Measurements from ENCODE around the gene BCL7B. TPM values are rescaled to one million over a fixed set of nuclear protein-coding genes. Genes with fewer than 3 reads are reported as not detected.

The BCL7B gene
- total and polyA plus RNA-seq, 2 experiments from 2014 or later, result 17.0 to 18.2 TPM

- TF ChIP-seq, protein P1, sequence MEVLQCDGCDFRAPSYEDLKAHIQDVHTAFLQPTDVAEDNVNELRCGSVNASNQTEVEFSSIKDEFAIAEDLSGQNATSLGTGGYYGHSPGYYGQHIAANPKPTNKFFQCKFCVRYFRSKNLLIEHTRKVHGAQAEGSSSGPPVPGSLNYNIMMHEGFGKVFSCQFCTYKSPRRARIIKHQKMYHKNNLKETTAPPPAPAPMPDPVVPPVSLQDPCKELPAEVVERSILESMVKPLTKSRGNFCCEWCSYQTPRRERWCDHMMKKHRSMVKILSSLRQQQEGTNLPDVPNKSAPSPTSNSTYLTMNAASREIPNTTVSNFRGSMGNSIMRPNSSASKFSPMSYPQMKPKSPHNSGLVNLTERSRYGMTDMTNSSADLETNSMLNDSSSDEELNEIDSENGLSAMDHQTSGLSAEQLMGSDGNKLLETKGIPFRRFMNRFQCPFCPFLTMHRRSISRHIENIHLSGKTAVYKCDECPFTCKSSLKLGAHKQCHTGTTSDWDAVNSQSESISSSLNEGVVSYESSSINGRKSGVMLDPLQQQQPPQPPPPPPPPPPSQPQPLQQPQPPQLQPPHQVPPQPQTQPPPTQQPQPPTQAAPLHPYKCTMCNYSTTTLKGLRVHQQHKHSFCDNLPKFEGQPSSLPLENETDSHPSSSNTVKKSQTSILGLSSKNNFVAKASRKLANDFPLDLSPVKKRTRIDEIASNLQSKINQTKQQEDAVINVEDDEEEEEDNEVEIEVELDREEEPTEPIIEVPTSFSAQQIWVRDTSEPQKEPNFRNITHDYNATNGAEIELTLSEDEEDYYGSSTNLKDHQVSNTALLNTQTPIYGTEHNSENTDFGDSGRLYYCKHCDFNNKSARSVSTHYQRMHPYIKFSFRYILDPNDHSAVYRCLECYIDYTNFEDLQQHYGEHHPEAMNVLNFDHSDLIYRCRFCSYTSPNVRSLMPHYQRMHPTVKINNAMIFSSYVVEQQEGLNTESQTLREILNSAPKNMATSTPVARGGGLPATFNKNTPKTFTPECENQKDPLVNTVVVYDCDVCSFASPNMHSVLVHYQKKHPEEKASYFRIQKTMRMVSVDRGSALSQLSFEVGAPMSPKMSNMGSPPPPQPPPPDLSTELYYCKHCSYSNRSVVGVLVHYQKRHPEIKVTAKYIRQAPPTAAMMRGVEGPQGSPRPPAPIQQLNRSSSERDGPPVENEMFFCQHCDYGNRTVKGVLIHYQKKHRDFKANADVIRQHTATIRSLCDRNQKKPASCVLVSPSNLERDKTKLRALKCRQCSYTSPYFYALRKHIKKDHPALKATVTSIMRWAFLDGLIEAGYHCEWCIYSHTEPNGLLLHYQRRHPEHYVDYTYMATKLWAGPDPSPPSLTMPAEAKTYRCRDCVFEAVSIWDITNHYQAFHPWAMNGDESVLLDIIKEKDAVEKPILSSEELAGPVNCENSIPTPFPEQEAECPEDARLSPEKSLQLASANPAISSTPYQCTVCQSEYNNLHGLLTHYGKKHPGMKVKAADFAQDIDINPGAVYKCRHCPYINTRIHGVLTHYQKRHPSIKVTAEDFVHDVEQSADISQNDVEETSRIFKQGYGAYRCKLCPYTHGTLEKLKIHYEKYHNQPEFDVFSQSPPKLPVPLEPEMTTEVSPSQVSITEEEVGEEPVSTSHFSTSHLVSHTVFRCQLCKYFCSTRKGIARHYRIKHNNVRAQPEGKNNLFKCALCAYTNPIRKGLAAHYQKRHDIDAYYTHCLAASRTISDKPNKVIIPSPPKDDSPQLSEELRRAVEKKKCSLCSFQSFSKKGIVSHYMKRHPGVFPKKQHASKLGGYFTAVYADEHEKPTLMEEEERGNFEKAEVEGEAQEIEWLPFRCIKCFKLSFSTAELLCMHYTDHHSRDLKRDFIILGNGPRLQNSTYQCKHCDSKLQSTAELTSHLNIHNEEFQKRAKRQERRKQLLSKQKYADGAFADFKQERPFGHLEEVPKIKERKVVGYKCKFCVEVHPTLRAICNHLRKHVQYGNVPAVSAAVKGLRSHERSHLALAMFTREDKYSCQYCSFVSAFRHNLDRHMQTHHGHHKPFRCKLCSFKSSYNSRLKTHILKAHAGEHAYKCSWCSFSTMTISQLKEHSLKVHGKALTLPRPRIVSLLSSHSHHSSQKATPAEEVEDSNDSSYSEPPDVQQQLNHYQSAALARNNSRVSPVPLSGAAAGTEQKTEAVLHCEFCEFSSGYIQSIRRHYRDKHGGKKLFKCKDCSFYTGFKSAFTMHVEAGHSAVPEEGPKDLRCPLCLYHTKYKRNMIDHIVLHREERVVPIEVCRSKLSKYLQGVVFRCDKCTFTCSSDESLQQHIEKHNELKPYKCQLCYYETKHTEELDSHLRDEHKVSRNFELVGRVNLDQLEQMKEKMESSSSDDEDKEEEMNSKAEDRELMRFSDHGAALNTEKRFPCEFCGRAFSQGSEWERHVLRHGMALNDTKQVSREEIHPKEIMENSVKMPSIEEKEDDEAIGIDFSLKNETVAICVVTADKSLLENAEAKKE (CRISPR knock-in tag; IDR thresholded peaks at IDR 0.05), result no peak
- no peak for TF ChIP-seq CREB1 (CRISPR knock-in tag; IDR thresholded peaks at IDR 0.05; ENCODE audit: low read depth)
Observed at GRCh38 chr7:73533742-73534141, 23.7 kb downstream of the BCL7B start (continued).

- Mint-ChIP-seq H3K4me1 (peaks cover 6% of the 10 kb centered on the region), H3K36me3 (ENCODE audit: low read depth) (peaks cover 17% of the 10 kb centered on the region), H3K27me3 (ENCODE audit: insufficient read depth, low read depth, poor library complexity) (peaks cover 7% of the 10 kb centered on the region), H3K4me3 (no peak overlapping the region), H3K9me3 (no peaks in the 10 kb centered on the region; the same call in 2 of the 3 replicates), H3K27ac (no peak overlapping the region)
- DNase-seq (ENCODE audit: low spot score) (no peak), ATAC-seq (no peak)
- Histone ChIP-seq H3K4me1 (ENCODE audit: insufficient read depth) (peaks cover 6% of the 10 kb centered on the region; the same call in 1 of the 2 replicates), H4K20me1 (replicated peaks; ENCODE audit: insufficient read depth) (no peaks in the 10 kb centered on the region), H3F3A (replicated peaks; ENCODE audit: low read depth) (no peaks in the 10 kb centered on the region), H3K4me3 (no peak overlapping the region), H3K79me2 (replicated peaks; ENCODE audit: insufficient read depth) (no peaks in the 10 kb centered on the region), H2AFZ (no peak overlapping the region), H3K27me3 (ENCODE audit: insufficient read depth) (no peaks in the 10 kb centered on the region), H3K36me3 (ENCODE audit: insufficient read depth) (no peaks in the 10 kb centered on the region), H3K4me2 (no peak overlapping the region), H3K9me2 (ENCODE audit: insufficient read depth) (no peaks in the 10 kb centered on the region), H3K27ac (ENCODE audit: low read depth) (no peak overlapping the region)
- TF ChIP-seq EZH2phosphoT487 (IDR thresholded peaks at IDR 0.05; ENCODE audit: unreplicated experiment) (no peak), NANOG (IDR thresholded peaks at IDR 0.05; ENCODE audit: borderline replicate concordance) (no peak), EZH2 (IDR thresholded peaks at IDR 0.05; ENCODE audit: low read depth, unreplicated experiment) (no peak), POLR2AphosphoS5 (IDR thresholded peaks at IDR 0.05; ENCODE audit: low read depth) (no peak), CREB1 (CRISPR knock-in tag; IDR thresholded peaks at IDR 0.05; ENCODE audit: low read depth) (no peak), STAT1 (IDR thresholded peaks at IDR 0.05; ENCODE audit: unreplicated experiment) (no peak), JUNB (IDR thresholded peaks at IDR 0.05; ENCODE audit: unreplicated experiment) (no peak), ZNF331 (CRISPR knock-in tag; IDR thresholded peaks at IDR 0.05; ENCODE audit: low read depth) (no peak)
- TF ChIP-seq, protein P1 (CRISPR knock-in tag; IDR thresholded peaks at IDR 0.05), result no peak
Observed at GRCh38 chr7:73532224-73532623, 25.3 kb downstream of the BCL7B start.
